PC-3 (cell line): ENCODE results near the gene CCR1. TPM values are rescaled to one million over a fixed set of nuclear protein-coding genes. Genes with fewer than 3 reads are reported as not detected.
"Not testable (repeated sequence)": the region's sequence is repeated elsewhere in the genome, so short reads cannot be mapped to it uniquely, and the experiment has no call there.

Experiments
- ATAC-seq: fragments of 200-7000 bp; cut with Tn5 transposase; 2 replicates; pipeline ENCODE4 v1.9.1; 2020; ENCODE audit warnings: mild to moderate bottlenecking, moderate library complexity
- BruUV-seq: library from RNA; stranded (reverse); fragments of 400-500 nt; replicated peaks from 2 replicates; lab custom pipeline; 2021; lab: Mats Ljungman, UMichigan
- CTCF ChIA-PET: fragments of 300-600 bp; sonication (Branson Sonifier 250); formaldehyde crosslinking; loops from one replicate; lab custom pipeline; 2022; ENCODE audit warnings: antibody characterized with exemption; lab: Charles Lee
- POLR2A ChIA-PET: fragments of 300-600 bp; sonication (Branson Sonifier 250); formaldehyde crosslinking; loops from one replicate; lab custom pipeline; 2022; ENCODE audit warnings: antibody characterized with exemption; ENCODE audit not compliant: unreplicated experiment; lab: Charles Lee
- DNase-seq: peaks from one replicate; pipeline ENCODE4 v3.0.0-alpha.2; 2015
- H2AFZ ChIP-seq: fragments of 300-600 bp; sonication (generic); 2 replicates; pipeline ENCODE4 v1.6.0; 2016; ENCODE audit warnings: antibody characterized with exemption, low read length
- H3F3A ChIP-seq: fragments of 300-600 bp; sonication (generic); one replicate; pipeline ENCODE4 v1.6.0; 2017; ENCODE audit warnings: antibody characterized with exemption, low read length, control low read depth, mild to moderate bottlenecking; ENCODE audit not compliant: unreplicated experiment
- H3K27ac ChIP-seq: fragments of 300-600 bp; sonication (generic); 2 replicates; pipeline ENCODE4 v1.5.1; 2016; ENCODE audit warnings: mild to moderate bottlenecking, low read length
- H3K27me3 ChIP-seq: fragments of 300-600 bp; sonication (generic); 2 replicates; pipeline ENCODE4 v1.6.1; 2016; ENCODE audit warnings: low read length, mixed read lengths
- H3K36me3 ChIP-seq: fragments of 300-600 bp; sonication (generic); 2 replicates; pipeline ENCODE4 v1.6.1; 2016; ENCODE audit warnings: low read depth, mixed run types, low read length, mixed read lengths
- H3K4me1 ChIP-seq: fragments of 300-600 bp; sonication (generic); 2 replicates; pipeline ENCODE4 v1.5.1; 2016; ENCODE audit warnings: low read length; ENCODE audit not compliant: insufficient read depth
- H3K4me2 ChIP-seq: fragments of 300-600 bp; sonication (generic); 2 replicates; pipeline ENCODE4 v1.6.0; 2016; ENCODE audit warnings: low read length
- H3K4me3 ChIP-seq: fragments of 300-600 bp; sonication (generic); 2 replicates; pipeline ENCODE4 v1.5.1; 2016; ENCODE audit warnings: mild to moderate bottlenecking, low read length, mixed read lengths
- H3K79me2 ChIP-seq: fragments of 300-600 bp; sonication (generic); 2 replicates; pipeline ENCODE4 v1.6.1; 2017; ENCODE audit warnings: low read length, mixed read lengths
- H3K9ac ChIP-seq: fragments of 300-600 bp; sonication (generic); 2 replicates; pipeline ENCODE4 v1.6.0; 2016; ENCODE audit warnings: mild to moderate bottlenecking, low read length
- H3K9me2 ChIP-seq: fragments of 300-600 bp; sonication (generic); replicated peaks from 2 replicates; pipeline ENCODE4 v1.6.1; 2016; ENCODE audit warnings: mixed run types, low read length, mixed read lengths
- H3K9me3 ChIP-seq: fragments of 300-600 bp; sonication (generic); 2 replicates; pipeline ENCODE4 v1.6.1; 2016; ENCODE audit warnings: low read length, mixed read lengths
- H4K20me1 ChIP-seq: fragments of 300-600 bp; sonication (generic); 2 replicates; pipeline ENCODE4 v1.6.1; 2016; ENCODE audit warnings: low read length, mixed read lengths
- CTCF ChIP-seq: fragments of 300-600 bp; sonication (generic); conservative IDR thresholded peaks from 2 replicates; pipeline ENCODE4 v1.5.1; 2017; ENCODE audit warnings: antibody characterized with exemption, low read depth, mild to moderate bottlenecking, low read length
- EZH2 ChIP-seq: fragments of 300-600 bp; sonication (generic); IDR thresholded peaks from one replicate; pipeline ENCODE4 v1.6.1; 2017; ENCODE audit warnings: antibody characterized with exemption, mild to moderate bottlenecking, low read length; ENCODE audit not compliant: unreplicated experiment
- EZH2phosphoT487 ChIP-seq: fragments of 300-600 bp; sonication (generic); IDR thresholded peaks from 2 replicates; pipeline ENCODE4 v1.6.1; 2018; ENCODE audit warnings: mild to moderate bottlenecking, antibody characterized with exemption, low read length, borderline replicate concordance
- intact Hi-C: fragments of 100-400 bp; cut with micrococcal nuclease; formaldehyde crosslinking; loops from 2 replicates; pipeline ENCODE4 v1.9.0; 2023
- total RNA-seq: library from RNA; depleted of rRNA; stranded (reverse); fragments of >200 nt; gene quantifications from 2 replicates; pipeline ENCODE4 v1.2.3, GENCODE V29; 2014; rRNA removed

The CCR1 gene
- total RNA-seq, 1 experiment from 2014 or later = 0.15 TPM

- H3F3A ChIP-seq = no peaks in the 10 kb centered on the region
- intact Hi-C loops = no loop called here
- H3K36me3 ChIP-seq = no peaks in the 10 kb centered on the region
- peak overlapping the region; percentile 60 for H2AFZ ChIP-seq
- H3K9me3 ChIP-seq = no peaks in the 10 kb centered on the region
- peak; percentile 92 for DNase-seq
- peaks cover 34% of the 10 kb centered on the region for H3K4me1 ChIP-seq
- peak overlapping the region; percentile 94 for H3K27ac ChIP-seq
- no peaks in the 10 kb centered on the region for H3K79me2 ChIP-seq
- ChIA-PET POLR2A (no interaction called here), CTCF (no interaction called here)
- H4K20me1 ChIP-seq = no peaks in the 10 kb centered on the region
- no peak for TF ChIP-seq EZH2
- peak; percentile 40; the same call in 1 of the 2 replicates for TF ChIP-seq CTCF
- peak; percentile 93 for ATAC-seq
- no peaks in the 10 kb centered on the region for H3K27me3 ChIP-seq
- peak overlapping the region; percentile 51 for H3K9ac ChIP-seq
- H3K4me3 ChIP-seq = peak overlapping the region; percentile 54
- peak overlapping the region; percentile 76 for H3K4me2 ChIP-seq
- BruUV-seq = no TSS peak
- H3K9me2 ChIP-seq = no peaks in the 10 kb centered on the region
These were observed 45.0 kb downstream of the CCR1 start for GRCh38 chr3:46162975-46163555.

GRCh38 chr3:46157685-46158084, 50.4 kb downstream of the CCR1 start:
- H3K4me1 ChIP-seq, H3K27ac ChIP-seq, H2AFZ ChIP-seq, intact Hi-C loops, H3K27me3 ChIP-seq, H3K79me2 ChIP-seq, CTCF ChIA-PET, BruUV-seq, H3K9me3 ChIP-seq, POLR2A ChIA-PET, H3F3A ChIP-seq, H3K9ac ChIP-seq, H3K9me2 ChIP-seq, H3K4me3 ChIP-seq, ATAC-seq, H3K4me2 ChIP-seq, DNase-seq, H4K20me1 ChIP-seq, H3K36me3 ChIP-seq: not testable (repeated sequence)

- Histone ChIP-seq H3K4me3 (no peak overlapping the region), H3K79me2 (no peaks in the 10 kb centered on the region), H3K27me3 (no peaks in the 10 kb centered on the region), H3K4me1 (no peaks in the 10 kb centered on the region), H4K20me1 (no peaks in the 10 kb centered on the region), H3K27ac (no peak overlapping the region), H3K9me3 (no peaks in the 10 kb centered on the region), H3F3A (no peaks in the 10 kb centered on the region), H3K36me3 (no peaks in the 10 kb centered on the region), H2AFZ (no peak overlapping the region), H3K4me2 (no peak overlapping the region), H3K9me2 (0 out of 2 replicates have a peak, but pooled peaks cover 3% of the 10 kb centered on the region), H3K9ac (no peak overlapping the region)
- ChIA-PET POLR2A (no interaction called here), CTCF (no interaction called here)
- BruUV-seq = no TSS peak
- DNase-seq (no peak), ATAC-seq (no peak)
- intact Hi-C loops = no loop called here
- TF ChIP-seq EZH2phosphoT487 (no peak), CTCF (no peak), EZH2 (no peak)
These were observed 53.8 kb downstream of the CCR1 start for GRCh38 chr3:46154311-46154710.

Other genes starting within 250 kb of the CCR1 start
- 15.4 and 16.9 TPM in 2 replicates for gene FYCO1, start 212.5 kb downstream of the CCR1 start, total RNA-seq
- not detected in 2 replicates for gene XCR1, start 180.8 kb downstream of the CCR1 start, total RNA-seq
- gene CCR3, start 34.1 kb upstream of the CCR1 start, total RNA-seq = 0.22 TPM in 1 of 2 replicates, not detected in the other
- not detected in 2 replicates for gene CCR2, start 145.8 kb upstream of the CCR1 start, total RNA-seq
- gene CCR5, start 162.6 kb upstream of the CCR1 start, total RNA-seq = not detected in 2 replicates
- 5.5 and 6.0 TPM in 2 replicates for gene CCRL2, start 198.9 kb upstream of the CCR1 start, total RNA-seq